ENCODE data around the gene ZNF260.
"Not testable (repeated sequence)": the region's sequence is repeated elsewhere in the genome, so short reads cannot be mapped to it uniquely, and the experiment has no call there.

The ZNF260 gene

DNA sequence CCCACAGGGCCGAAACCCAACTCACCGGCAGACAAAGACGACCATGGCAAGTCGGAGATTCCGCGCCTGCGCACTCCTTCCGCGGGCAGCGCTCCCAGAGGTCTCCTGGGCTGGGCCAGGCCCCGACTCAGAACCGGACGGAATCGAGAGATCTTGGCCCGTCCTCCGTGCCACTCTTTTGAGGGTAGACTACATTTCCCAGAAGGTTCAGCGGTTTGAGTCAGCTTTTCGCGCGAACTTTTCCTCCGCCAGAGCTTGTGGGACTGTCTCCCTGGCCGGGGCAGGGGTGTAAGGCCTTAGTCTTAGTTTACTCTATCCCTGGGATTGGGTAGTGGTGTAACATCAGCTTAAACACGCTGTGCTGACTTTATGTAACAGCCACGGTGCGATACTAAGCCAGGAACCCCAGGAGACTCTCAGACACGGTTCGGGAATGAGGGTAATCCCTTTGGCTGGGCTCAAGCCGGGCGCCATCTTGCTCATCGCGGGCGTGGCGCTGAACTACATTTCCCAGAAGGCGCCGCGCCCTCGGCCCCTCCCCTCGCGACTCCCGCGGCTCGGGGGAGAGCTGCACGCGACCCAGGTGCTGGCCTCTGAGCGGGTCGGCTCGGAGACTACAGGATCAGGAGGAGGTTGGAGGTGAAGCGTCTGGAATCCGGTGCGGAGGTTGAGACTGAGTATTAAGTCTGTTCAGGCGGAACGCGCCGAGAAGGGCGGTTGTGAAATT lies at the start of gene ZNF260:
Gene ZNF260 (minus strand): TSS at position 78 of the 727 bp plus-strand sequence. CDS start 13,033 bp downstream, outside the sequence.
- peak; percentile 77 to 86 for DNase-seq (ENCODE audit: low read depth in 1 of 2, low spot score in 1 of 2)

GRCh38 chr19:36577271-36577996 lies 49.4 kb upstream of the ZNF260 start:
- DNase-seq (ENCODE audit: low read depth in 1 of 2, low spot score in 1 of 2): no peak

DNA sequence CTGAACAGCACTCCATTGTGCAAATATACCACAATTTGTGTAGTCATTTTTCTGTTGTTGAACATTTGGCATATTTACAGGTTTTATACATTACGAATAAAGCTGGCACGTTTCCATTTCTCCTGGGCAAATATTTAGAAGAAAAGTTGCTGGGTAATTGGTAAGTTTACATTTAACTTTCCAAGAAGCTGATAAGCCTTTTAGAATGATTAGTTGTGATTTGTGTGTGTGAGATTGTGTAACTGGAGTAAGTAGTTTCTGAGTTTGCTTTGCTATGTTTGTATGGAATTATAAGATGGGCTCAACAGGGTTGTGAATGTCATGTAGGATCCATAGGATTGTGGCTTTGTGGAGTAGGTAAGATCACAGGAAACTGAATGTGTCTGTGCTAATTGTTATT lies 46.7 kb upstream of the ZNF260 start:
- no peak for DNase-seq (ENCODE audit: low read depth in 1 of 2, low spot score in 1 of 2)

DNA sequence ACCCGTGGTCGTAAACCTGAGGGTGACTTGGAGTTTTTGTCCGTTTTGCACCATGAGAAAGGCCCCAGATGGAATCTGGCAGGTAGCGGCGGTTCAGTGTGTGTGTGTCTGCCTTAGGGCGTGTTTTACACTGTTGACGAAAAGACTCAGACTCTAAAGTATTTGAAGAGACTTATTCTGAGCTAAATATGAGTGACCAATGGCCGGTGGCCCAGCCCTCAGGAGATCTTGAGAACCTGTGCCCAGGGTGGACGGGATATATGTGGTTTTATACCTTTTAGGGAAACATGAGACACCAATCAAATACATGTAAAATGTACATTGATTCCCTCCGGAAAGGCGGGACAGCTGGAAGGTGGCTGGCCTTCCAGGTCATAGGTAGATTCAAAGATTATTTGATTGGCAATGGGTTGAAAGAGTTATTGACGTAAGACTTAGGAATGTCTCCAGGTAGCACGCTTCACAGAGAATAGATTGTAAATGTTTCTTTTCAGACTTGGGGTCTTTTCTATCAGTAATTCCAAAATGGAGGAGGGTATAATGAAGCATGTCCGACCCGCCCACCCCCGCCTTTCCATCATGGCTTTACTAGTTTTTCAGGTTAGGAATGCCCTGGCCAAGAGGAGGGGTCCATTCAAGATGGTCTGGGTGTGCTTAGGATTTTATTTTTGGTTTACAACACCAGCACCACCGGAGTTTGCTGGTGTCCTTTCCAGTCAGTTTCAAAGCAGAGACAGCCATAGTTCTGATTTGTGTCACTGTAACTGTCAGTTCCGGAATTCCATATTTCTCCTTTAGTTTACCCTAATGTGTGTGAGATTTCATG lies 46.0 kb upstream of the ZNF260 start:
- no peak for DNase-seq (ENCODE audit: low read depth in 1 of 2, low spot score in 1 of 2)

GRCh38 chr19:36573020-36573894 lies 45.2 kb upstream of the ZNF260 start, which contains the start of gene ZNF529:
Gene ZNF529, minus strand, starts transcription at chr19:36573292. Its CDS starts 946 bp downstream, at chr19:36572346.
- peak; percentile 62 for DNase-seq (ENCODE audit: low read depth in 1 of 2, low spot score in 1 of 2)

DNA sequence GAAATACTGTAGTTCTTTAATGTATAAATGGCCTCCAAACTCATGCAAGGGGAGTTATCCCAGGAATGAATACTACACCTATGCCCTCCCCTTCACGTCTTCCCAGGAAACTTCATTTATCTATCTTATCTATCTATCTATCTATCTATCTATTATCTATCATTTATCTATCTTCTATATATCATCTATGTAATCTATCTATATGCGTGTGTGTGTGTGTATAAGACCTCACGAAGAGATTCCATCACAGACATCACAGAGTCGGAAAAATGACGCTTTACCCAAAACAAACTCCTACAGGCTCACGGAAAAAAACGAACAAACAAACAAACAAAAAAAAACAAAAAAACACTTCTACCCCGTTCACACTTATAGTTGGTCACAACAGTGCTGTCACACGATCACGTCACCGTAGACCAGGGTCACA lies 44.5 kb upstream of the ZNF260 start:
- DNase-seq (ENCODE audit: low read depth in 1 of 2, low spot score in 1 of 2): no peak

GRCh38 chr19:36564391-36564790 lies 36.3 kb upstream of the ZNF260 start:
- DNase-seq (ENCODE audit: low read depth in 1 of 2, low spot score in 1 of 2): no peak

- DNase-seq (ENCODE audit: low read depth in 1 of 2, low spot score in 1 of 2): no peak
These were observed 19.1 kb upstream of the ZNF260 start for GRCh38 chr19:36547001-36547732.

GRCh38 chr19:36528921-36529518 lies 949 bp upstream of the ZNF260 start:
- DNase-seq (ENCODE audit: low read depth in 1 of 2, low spot score in 1 of 2): no peak

- no peak for DNase-seq (ENCODE audit: low read depth in 1 of 2, low spot score in 1 of 2)
These were observed 238 bp downstream of the ZNF260 start for GRCh38 chr19:36527873-36528193.

DNA sequence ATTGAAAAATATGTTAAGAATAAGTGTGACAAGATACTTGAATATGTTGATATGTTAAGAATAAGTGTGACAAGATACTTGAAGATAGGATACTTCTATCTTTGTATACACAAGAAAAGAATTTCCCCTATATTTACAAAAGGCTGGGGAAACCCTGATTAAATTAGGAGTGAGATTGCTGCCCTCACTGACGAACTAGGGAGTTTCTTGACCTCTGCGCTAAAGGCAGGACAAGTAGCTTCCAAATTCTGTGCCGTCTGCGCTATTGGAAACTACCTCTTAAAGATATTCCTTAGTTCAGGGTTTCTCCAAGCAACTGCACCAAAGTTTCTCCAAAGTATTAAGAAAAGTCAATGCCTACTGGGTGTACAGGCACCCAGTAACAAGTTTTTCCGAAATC lies 730 bp downstream of the ZNF260 start:
- no peak for DNase-seq (ENCODE audit: low read depth in 1 of 2, low spot score in 1 of 2)

- DNase-seq (ENCODE audit: low read depth in 1 of 2, low spot score in 1 of 2): no peak
These were observed 1.5 kb downstream of the ZNF260 start for GRCh38 chr19:36526581-36526980.

GRCh38 chr19:36524617-36525016 lies 3.5 kb downstream of the ZNF260 start:
- DNase-seq (ENCODE audit: low read depth in 1 of 2, low spot score in 1 of 2): no peak

- DNase-seq (ENCODE audit: low read depth in 1 of 2, low spot score in 1 of 2): no peak
These were observed 14.0 kb downstream of the ZNF260 start for GRCh38 chr19:36514012-36514612.

DNA sequence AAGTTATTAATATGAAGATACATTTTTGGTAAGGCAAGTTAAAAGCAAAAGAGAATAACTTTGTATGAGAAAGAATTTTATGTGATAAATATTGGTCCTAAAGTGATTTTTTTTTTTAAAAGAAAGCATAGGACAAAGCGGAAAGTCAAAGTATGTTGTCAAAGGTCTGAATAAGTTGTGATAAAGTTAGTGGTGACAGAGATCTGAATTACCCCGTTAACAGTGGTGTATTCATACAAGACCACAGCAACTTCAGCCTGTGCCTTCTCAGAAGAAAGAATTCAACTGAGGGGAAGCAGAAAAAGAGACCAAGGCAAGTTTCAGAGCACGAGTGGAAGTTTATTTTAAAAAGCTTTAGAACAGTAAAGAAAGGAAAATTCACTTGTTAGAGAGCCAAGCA lies 19.7 kb downstream of the ZNF260 start:
- DNase-seq (ENCODE audit: low read depth in 1 of 2, low spot score in 1 of 2): no peak

GRCh38 chr19:36501973-36502372 lies 26.1 kb downstream of the ZNF260 start:
- no peak for DNase-seq (ENCODE audit: low read depth in 1 of 2, low spot score in 1 of 2)

GRCh38 chr19:36497001-36497400 lies 31.1 kb downstream of the ZNF260 start:
- DNase-seq (ENCODE audit: low read depth in 1 of 2, low spot score in 1 of 2): no peak

- not testable (repeated sequence) for DNase-seq (ENCODE audit: low read depth in 1 of 2, low spot score in 1 of 2)
These were observed 35.2 kb downstream of the ZNF260 start for GRCh38 chr19:36492689-36493453.

Measured in stimulated activated CD4-positive, alpha-beta T cell treated with anti-CD3 and anti-CD28 coated beads, Interleukin-15, amount 100 ng/mL, for 1 hour (primary cell).